HepG2 (cell line): ENCODE measurements around the gene POLN. TPM values are rescaled to one million over a fixed set of nuclear protein-coding genes. Genes with fewer than 3 reads are reported as not detected.

Source experiments
- ARID3A ChIP-seq: IDR thresholded peaks from 2 replicates; pipeline ENCODE4 v1.6.1; 2012; ENCODE audit warnings: low read depth, low read length, improper control_type of control experiment
- ASH2L ChIP-seq: fragments of 300-600, 200-600 bp; sonication (generic); IDR thresholded peaks from 2 replicates; pipeline ENCODE4 v1.7.0; 2017; ENCODE audit warnings: low read depth, mild to moderate bottlenecking, moderate library complexity, mixed read lengths, low read length; ENCODE audit not compliant: insufficient read length
- FOXA3 ChIP-seq: IDR thresholded peaks from 2 replicates; pipeline ENCODE4 v1.6.1; 2016; ENCODE audit warnings: missing genetic modification reagents, missing compliant biosample characterization
- MAFG ChIP-seq: sonication (generic); formaldehyde crosslinking; IDR thresholded peaks from 2 replicates; pipeline ENCODE4 v1.5.1; 2020; ENCODE audit warnings: mild to moderate bottlenecking, missing genetic modification reagents
- NFAT5 ChIP-seq: sonication (generic); formaldehyde crosslinking; IDR thresholded peaks from 2 replicates; pipeline ENCODE4 v1.4.0; 2020; ENCODE audit warnings: missing genetic modification reagents
- NONO ChIP-seq, 2 experiments: fragments of 450-650 bp in 1 of 2; sonication (generic) in 1 of 2; formaldehyde crosslinking in 1 of 2; IDR thresholded peaks in 1 of 2; conservative IDR thresholded peaks in 1 of 2; 2 replicates each; pipeline versions ENCODE4 v1.6.1 to v1.8.0; 2017 to 2022; ENCODE audit warnings: mild to moderate bottlenecking in 1 of 2, missing genetic modification reagents in 1 of 2, moderate library complexity in 1 of 2
- RAD21 ChIP-seq: fragments of 450-650 bp; formaldehyde crosslinking; IDR thresholded peaks from 2 replicates; pipeline ENCODE4 v1.5.0; 2020; ENCODE audit warnings: mild to moderate bottlenecking
- ZIK1 ChIP-seq: sonication (generic); formaldehyde crosslinking; IDR thresholded peaks from 2 replicates; pipeline ENCODE4 v1.5.0; 2020; ENCODE audit warnings: mild to moderate bottlenecking, low read depth, missing genetic modification reagents, borderline replicate concordance
- ZKSCAN8 ChIP-seq: IDR thresholded peaks from 2 replicates; pipeline ENCODE4 v1.6.1; 2016; ENCODE audit warnings: borderline replicate concordance, missing genetic modification reagents, missing compliant biosample characterization
- ZNF546 ChIP-seq: sonication (generic); formaldehyde crosslinking; conservative IDR thresholded peaks from 2 replicates; pipeline ENCODE4 v1.8.1; 2023; ENCODE audit warnings: mild to moderate bottlenecking, missing genetic modification reagents
- ZNF605 ChIP-seq: sonication (generic); formaldehyde crosslinking; IDR thresholded peaks from 2 replicates; pipeline ENCODE4 v1.8.0; 2022; ENCODE audit warnings: mild to moderate bottlenecking, missing genetic modification reagents
- ZNF790 ChIP-seq: sonication (generic); formaldehyde crosslinking; IDR thresholded peaks from 2 replicates; pipeline ENCODE4 v1.8.0; 2022; ENCODE audit warnings: missing genetic modification reagents, mild to moderate bottlenecking, borderline replicate concordance
- polyA plus RNA-seq, 8 experiments: library from polyadenylated mRNA; depleted of rRNA in 3 of 8; stranded (reverse) in 7 of 8; unstranded in 1 of 8; fragments of >200 nt; fragmentation: Illumina TruSeq in 4 of 8; extraction: Trizol in 4 of 8; gene quantifications; 2 replicates each; pipeline versions ENCODE4 v1.2.1 to v1.2.3, GENCODE V29; 2011 to 2016; ENCODE audit warnings: low read depth in 4 of 8, missing spikeins in 1 of 8, mixed read lengths in 1 of 8; ENCODE audit not compliant: insufficient read depth in 1 of 8
- total RNA-seq, 5 experiments: library from RNA; depleted of rRNA; stranded (reverse); fragments of >200 nt; fragmentation: Illumina TruSeq; extraction: Trizol; gene quantifications; 2 replicates each; pipeline ENCODE4 v1.2.3, GENCODE V29; 2016; ENCODE audit warnings: low read depth in 1 of 5
- TF ChIP-seq, protein P1 (sequence below): fragments of 450-650 bp; IDR thresholded peaks from 2 replicates; pipeline ENCODE4 v1.6.1; 2017; ENCODE audit warnings: mild to moderate bottlenecking
- TF ChIP-seq, protein P2 (sequence below): sonication (generic); formaldehyde crosslinking; conservative IDR thresholded peaks from 2 replicates; pipeline ENCODE4 v1.8.0; 2022; ENCODE audit warnings: mild to moderate bottlenecking, moderate library complexity, missing genetic modification reagents

The POLN gene
- total and polyA plus RNA-seq, 2 of the 13 experiments (the other 11 are each of a cell fraction or from before 2014, with no cell fraction given), result 0.93 to 1.5 TPM

DNA sequence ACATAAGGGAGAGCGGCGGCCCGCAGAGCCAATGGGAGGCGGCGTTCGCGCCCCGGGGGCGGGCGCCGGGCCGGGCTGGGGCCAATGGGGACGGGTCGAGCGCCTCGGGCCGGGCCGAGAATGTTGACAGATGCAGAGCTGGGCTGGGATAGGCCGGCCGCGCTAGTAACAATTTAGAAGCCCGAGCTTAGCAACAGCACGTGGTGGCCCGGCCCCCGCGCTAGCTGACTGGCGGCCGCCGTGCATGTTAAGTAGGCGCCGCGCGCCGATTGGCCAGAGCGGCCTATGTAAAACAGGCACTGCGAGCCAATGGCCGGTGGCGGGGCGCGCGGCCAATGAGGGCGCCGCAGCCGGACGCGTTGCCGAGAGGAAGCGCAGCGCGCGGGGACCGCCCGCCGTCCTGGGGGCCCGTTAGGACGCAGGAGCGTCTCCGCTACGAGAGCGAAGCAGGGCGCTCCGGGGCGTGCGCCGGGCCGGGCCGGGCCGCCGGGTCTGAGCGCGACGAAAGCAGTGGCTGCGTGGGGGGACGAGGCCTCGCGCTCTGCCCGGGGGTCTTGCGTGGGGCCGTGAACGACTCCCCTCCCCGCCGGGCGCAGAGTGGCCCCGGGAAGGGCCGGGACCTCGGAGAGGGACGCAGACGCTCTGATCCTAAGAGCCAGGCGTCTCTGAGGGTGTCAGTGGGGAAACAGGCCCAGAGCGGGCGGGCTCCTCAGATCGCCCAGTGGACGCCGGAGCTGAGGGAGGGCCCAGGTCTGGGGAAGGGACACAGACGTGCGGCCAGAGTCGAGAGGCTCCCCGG is 20.4 kb upstream of the POLN start (continued):
- peak; percentile 43; the same call in 1 of the 2 replicates for TF ChIP-seq NFAT5 (CRISPR knock-in tag)
- peak; percentile 21; the same call in 1 of the 2 replicates for TF ChIP-seq FOXA3
- TF ChIP-seq, protein P1, sequence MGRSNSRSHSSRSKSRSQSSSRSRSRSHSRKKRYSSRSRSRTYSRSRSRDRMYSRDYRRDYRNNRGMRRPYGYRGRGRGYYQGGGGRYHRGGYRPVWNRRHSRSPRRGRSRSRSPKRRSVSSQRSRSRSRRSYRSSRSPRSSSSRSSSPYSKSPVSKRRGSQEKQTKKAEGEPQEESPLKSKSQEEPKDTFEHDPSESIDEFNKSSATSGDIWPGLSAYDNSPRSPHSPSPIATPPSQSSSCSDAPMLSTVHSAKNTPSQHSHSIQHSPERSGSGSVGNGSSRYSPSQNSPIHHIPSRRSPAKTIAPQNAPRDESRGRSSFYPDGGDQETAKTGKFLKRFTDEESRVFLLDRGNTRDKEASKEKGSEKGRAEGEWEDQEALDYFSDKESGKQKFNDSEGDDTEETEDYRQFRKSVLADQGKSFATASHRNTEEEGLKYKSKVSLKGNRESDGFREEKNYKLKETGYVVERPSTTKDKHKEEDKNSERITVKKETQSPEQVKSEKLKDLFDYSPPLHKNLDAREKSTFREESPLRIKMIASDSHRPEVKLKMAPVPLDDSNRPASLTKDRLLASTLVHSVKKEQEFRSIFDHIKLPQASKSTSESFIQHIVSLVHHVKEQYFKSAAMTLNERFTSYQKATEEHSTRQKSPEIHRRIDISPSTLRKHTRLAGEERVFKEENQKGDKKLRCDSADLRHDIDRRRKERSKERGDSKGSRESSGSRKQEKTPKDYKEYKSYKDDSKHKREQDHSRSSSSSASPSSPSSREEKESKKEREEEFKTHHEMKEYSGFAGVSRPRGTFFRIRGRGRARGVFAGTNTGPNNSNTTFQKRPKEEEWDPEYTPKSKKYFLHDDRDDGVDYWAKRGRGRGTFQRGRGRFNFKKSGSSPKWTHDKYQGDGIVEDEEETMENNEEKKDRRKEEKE, result no peak
- TF ChIP-seq ZNF546 (CRISPR knock-in tag), result peak; percentile 89; the same call in 1 of the 2 replicates
- peak; percentile 88 for TF ChIP-seq ZNF605 (CRISPR knock-in tag)
- 0 out of 2 replicates have a peak, but pooled peaks have one; percentile 4 for TF ChIP-seq ZNF790 (CRISPR knock-in tag)
- TF ChIP-seq NONO (IDR thresholded peaks at IDR 0.05), result no peak
- TF ChIP-seq NONO (CRISPR knock-in tag; conservative IDR thresholded peaks at IDR 0.05), result no peak
- peak; percentile 28 for TF ChIP-seq ASH2L
- TF ChIP-seq, protein P2, sequence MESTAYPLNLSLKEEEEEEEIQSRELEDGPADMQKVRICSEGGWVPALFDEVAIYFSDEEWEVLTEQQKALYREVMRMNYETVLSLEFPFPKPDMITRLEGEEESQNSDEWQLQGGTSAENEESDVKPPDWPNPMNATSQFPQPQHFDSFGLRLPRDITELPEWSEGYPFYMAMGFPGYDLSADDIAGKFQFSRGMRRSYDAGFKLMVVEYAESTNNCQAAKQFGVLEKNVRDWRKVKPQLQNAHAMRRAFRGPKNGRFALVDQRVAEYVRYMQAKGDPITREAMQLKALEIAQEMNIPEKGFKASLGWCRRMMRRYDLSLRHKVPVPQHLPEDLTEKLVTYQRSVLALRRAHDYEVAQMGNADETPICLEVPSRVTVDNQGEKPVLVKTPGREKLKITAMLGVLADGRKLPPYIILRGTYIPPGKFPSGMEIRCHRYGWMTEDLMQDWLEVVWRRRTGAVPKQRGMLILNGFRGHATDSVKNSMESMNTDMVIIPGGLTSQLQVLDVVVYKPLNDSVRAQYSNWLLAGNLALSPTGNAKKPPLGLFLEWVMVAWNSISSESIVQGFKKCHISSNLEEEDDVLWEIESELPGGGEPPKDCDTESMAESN (CRISPR knock-in tag), result no peak; the same call in none of the 2 replicates
- no peak for TF ChIP-seq ARID3A
- peak; percentile 23; the same call in 1 of the 2 replicates for TF ChIP-seq RAD21 (CRISPR knock-in tag)
- TF ChIP-seq ZIK1 (CRISPR knock-in tag), result 0 out of 2 replicates have a peak, but pooled peaks have one; percentile 75
- no peak for TF ChIP-seq ZKSCAN8 (CRISPR knock-in tag)
- no peak for TF ChIP-seq MAFG (CRISPR knock-in tag)
